ENCODE results near the gene SESN1.
"Not testable (repeated sequence)": the region's sequence is repeated elsewhere in the genome, so short reads cannot be mapped to it uniquely, and the experiment has no call there.

The SESN1 gene

DNA sequence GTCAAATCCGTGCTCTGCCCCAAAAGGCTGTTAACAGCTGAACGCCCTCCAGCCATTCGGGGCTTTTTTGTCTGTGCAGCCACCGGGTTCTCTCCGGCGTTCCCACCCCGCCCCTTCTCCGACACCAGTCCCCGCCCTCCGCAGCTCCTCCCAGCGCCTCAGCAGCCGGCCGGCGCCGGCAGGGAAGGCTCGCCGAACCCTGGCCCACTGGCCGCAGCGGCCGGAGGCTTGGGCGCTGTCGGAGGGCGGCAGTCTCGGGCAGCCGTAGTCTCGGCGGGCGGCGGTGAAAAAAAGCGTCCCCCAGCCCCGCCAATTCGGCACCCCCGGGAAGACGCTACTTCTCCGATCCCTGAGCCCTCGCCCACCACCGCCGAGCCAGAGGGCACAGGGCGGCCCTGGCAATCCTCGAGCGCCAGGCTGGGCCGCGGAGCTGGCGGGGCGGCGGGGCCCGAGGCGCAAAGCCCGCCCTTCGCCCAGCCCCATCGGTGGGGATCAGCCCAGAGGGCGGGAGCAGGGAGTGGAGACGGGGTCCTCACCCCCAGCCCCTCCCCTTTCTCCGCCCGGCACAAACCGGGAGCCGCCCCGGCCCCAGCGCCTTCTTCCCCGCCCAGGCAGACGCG is at the start of gene SESN1:
TSS of gene SESN1 (minus strand) at position 431 of the 620 bp plus-strand sequence. CDS start 773 bp downstream, outside the sequence.
- DNase-seq = peak; percentile 71 to 94 (median 90)

DNA sequence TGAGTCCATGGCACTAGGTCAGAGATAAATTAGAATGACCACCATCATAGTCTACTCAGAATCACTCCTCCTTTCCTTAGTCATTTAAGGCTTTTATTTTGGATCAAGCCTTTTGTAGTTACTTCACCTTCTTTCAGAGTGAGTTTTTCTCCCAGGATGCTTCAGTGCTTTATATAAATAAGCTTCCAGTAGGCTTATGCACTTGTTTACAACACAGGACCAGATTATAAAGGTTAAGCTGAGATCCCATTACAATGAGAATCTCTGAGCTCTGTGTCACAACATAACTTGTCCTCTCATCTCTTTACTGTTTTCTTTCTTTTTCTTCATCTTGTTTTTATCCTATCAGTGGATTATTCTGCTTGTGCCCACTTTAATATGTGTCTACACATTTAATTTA is 48.5 kb upstream of the SESN1 start:
- no peak for DNase-seq

DNA sequence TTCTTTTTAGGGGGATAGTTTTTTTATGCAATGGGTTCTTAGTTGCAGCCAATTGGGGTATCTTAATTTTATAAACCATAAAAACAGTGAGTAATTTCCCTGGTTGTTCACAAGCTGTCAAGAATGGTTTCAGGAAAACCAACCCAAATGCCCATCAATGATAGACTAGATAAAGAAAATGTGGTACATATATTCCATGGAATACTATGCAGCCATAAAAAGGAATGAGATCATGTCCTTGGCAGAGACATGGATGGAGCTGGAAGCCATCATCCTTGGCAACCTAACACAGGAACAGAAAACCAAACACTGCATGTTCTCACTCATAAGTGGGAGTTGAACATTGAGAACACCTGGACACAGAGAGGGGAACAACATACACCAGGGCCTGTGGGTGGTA is 47.4 kb upstream of the SESN1 start:
- not testable (repeated sequence) for DNase-seq

DNA sequence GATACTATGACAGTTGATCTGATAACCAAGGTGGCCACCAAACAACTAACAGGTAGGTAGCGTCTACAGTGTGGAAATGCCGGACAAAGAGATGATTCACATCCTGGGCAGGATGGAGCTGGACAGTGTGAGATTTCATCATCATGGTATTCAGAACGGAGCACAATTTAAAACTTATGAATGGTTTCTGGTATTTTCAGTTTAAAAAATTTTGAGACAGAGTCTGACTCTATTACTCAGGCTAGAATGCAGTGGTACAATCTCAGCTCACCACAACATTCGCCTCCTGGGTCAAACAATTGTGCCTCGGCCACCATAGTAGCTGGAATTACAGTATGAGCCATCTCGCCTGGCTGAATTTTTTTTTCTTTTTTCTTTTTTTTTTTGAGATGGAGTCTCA is 44.5 kb upstream of the SESN1 start:
- DNase-seq = no peak

DNA sequence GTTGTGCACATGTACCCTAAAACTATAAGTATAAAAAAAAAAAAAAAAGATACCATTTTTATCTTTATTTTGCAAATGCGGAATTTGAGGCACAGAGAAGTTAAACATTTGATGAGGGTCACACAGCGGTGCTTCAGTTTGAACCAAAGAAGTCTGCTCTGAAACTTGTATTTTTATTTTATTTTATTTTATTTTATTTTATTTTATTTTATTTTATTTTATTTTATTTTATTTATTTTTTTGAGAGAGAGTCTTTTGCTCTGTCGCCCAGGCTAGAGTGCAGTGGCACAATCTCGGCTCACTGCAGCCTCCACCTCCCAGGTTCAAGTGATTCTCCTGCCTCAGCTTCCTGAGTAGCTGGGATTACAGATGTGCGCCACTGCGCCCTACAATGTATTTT is 41.9 kb upstream of the SESN1 start:
- DNase-seq = not testable (repeated sequence)

DNA sequence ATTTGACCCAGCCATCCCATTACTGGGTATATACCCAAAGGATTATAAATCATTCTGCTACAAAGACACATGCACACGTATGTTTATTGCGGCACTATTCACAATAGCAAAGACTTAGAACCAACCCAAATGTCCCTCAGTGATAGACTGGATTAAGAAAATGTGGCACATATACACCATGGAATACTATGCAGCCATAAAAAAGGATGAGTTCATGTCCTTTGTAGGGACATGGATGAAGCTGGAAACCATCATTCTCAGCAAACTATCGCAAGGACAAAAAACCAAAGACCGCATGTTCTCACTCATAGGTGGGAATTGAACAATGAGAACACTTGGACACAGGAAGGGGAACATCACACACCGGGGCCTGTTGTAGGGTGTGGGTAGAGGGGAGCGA is 41.4 kb upstream of the SESN1 start:
- not testable (repeated sequence) for DNase-seq

DNA sequence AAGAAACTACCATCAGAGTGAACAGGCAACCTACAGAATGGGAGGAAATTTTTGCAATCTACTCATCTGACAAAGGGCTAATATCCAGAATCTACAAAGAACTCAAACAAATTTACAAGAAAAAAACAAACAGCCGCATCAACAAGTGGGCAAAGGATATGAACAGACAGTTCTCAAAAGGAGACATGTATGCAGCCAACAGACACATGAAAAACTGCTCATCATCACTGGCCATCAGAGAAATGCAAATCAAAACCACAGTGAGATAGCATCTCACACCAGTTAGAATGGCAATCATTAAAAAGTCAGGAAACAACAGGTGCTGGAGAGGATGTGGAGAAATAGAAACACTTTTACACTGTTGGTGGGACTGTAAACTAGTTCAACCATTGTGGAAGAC is 41.0 kb upstream of the SESN1 start:
- not testable (repeated sequence) for DNase-seq

DNA sequence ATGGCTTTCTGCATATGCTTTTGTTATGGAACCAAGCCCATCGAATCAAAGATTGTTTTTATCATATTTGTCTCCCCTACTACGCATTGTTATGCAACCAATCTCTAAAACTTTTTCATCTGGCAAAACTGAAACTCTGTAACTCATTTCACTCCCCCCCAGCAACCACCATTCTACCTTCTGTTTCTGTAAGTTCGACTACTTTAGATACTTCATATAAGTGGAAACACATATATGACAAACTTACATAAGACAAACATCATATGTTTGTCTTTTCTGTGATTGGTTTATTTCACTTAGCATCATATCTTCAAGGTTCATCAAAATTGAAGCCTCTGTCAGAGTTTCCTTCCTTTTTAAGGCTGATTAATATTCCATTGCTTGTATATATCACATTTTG is 35.4 kb upstream of the SESN1 start:
- no peak for DNase-seq

DNA sequence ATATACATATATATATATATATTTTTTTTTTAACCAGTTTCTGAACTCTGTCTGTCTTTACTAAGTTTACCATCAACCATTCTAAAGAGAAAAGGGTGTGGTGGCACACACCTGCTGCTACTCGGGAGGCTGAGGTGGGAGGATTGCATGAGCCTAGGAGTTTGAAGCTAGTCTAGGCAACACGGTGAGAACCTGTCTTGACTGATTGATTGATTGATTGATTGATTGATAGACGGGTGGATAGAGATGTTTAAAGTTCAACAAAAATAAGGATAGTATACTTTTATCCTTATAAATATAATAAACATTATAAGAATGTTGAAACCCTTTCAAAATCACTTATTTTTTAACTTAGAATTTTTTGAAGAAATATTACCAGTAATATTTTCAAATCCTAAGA is 30.9 kb upstream of the SESN1 start:
- no peak for DNase-seq

DNA sequence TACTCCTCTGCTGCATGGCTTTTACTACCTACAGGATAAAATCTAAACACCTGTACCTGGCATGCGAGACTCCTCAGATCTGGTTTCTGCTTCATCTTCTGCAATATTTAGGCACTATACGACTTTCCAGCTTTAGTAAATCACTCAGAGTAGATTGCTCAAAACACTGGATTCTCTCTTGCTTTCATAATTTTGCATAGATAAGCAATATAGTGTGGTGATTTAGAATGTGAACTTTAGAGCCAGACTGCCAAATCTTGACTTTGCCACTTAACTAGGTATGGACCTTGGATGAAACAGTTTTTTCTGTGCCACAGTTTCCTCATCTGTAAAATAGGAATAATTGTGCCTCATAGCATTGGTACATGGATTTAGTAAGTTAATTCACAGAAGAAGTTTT is 29.6 kb upstream of the SESN1 start:
- DNase-seq = no peak

DNA sequence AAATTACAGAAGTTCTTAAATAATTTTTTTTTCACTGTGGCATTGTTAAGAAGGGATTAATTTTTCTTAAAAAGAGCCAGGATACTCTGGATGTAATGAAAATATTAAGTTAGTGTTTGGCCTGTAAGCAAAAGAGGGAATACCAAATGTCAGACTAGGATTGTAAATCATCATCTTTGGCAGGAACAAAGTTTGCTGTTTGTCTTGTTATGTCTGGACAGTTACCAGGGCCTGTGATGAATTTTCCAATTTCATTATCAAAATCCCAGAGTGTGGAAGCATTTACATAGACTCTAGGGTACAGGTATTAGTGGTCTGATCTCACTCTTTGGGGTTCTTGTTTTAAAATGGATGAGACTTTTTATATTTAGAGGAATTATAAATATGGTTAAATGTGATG is 26.8 kb upstream of the SESN1 start:
- DNase-seq = no peak

DNA sequence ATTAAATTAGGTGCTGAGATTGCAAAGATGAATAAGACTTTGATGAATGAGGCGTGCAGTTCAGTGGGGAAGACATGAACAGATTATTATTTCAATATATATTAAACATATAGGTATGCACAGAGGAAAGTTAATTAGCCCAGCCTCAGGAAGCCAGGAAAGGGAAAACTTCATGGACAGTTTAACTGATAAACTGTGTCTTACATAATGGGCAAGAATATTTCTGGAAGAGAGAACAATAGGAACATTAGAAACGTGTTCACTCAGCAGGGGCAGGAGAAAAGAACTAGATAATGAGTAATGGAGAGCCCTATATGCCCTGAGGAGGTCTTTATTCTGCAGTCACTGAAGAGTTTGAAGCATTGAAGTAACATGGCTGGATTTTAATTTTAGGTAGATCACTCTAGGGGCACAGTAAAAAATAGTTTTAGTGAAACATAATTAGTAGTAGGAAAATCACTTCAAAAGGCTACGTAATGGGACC is 24.3 kb upstream of the SESN1 start:
- no peak for DNase-seq

DNA sequence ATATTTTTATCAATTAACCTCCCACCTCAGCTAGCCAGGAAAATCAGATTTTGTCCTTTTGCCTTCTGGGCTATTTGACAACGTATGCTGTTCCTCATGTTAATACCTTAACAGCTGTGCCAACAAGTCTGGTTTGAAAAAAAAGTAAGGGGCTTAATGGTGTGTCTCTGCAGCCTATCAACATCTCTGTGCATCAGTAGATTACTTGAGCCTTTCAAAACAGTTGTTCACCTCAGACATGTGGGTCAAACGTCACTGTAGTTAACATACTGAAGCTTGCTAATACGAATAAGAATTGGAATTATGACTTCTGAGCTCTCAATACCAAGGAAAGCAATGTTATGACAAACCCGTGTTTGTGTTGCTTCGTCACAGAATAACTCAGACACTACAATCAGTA is 23.7 kb upstream of the SESN1 start:
- DNase-seq = no peak

DNA sequence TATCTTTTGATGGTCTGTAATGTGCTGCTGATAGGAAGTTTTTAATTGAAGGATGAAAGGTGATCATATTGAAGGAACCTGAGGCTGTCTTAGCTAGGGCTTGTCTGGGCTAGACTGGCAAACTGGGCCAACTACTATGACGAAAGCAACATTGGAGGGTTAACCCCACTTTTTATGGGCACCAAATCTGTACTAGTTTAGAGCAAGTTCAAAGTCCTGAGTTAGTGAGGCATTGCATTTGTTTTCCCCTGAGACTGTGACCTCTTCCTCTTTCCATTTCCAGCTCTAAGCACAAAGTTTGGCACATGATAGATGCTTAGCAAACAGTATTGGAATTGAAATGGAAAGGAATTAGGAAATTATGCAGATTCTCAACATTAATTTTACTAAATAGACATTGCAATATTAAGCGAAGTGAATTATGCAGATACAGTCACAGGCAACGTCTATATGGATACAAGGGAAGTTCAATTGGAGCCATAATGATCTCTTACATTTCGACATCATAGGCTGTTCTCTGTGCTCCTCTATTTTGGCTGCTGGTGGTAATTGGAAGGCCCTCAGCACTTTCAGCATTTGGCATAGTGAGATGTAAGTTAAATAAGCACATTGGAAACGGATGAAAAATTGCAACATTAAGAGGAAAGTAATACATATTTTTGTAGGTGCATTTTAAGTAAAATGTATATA is 22.8 kb upstream of the SESN1 start:
- DNase-seq = no peak

DNA sequence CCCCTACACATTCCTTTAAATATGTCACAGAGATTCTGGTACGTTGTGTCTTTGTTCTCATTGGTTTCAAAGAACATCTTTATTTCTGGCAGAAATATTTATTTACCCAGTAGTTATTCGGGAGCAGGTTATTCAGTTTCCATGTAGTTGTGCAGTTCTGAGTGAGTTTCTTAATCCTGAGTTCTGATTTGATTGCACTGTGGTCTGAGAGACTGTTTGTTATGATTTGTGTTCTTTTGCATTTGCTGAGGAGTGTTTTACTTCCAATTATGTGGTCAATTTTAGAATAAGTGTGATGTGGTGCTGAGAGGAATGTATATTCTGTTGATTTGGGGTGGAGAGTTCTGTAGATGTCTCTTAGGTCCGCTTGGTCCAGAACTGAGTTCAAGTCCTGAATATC is 18.0 kb upstream of the SESN1 start:
- DNase-seq = not testable (repeated sequence)

DNA sequence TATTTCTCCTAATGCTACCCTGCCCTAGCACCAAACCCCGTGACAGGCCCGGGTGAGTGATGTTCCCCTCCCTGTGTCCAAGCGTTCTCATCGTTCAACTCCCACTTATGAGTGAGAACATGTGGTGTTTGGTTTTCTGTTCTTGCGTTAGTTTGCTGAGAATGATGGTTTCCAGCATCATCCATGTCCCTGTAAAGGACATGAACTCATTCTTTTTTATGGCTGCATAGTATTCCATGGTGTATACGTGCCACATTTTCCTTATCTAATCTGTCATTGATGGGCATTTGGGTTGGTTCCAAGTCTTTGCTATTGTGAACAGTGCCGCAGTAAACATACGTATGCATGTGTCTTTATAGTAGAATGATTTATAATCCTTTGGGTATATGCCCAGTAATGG is 15.0 kb upstream of the SESN1 start:
- not testable (repeated sequence) for DNase-seq

DNA sequence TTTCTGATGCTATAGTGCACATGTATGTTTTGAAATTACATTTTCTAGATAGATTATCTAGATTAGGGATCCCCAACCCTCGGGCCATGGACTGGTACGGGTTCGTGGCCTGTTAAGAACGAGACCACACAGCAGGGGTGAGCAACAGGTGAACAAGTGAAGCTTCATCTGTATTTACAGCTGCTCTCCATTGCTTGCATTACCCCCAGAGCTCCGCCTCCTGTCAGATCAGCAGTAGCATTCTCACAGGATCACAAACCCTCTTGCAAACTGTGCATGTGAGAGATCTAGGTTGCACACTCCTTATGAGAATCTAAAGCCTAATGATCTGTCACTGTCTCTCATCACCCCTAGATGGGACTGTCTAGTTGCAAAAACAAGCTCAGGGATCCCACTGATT is 11.0 kb upstream of the SESN1 start:
- DNase-seq = no peak

DNA sequence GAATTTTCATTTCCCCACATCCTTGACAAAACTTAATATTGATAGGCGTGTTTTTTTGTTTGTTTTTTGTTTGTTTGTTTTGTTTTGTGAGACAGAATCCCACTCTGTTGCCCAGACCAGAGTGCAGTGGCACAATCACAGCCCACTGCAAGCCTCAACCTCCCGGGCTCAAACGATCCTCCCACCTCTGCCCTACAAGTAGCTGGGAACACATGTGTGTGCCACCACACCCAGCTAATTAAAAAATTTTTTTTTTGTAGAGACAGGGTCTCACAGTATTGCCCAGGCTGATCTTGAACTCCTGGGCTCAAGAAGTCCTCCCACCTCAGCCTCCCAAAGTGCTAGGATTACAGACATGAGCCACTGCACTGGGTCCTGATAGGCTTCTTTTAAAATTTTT is 9.9 kb upstream of the SESN1 start:
- DNase-seq = no peak

DNA sequence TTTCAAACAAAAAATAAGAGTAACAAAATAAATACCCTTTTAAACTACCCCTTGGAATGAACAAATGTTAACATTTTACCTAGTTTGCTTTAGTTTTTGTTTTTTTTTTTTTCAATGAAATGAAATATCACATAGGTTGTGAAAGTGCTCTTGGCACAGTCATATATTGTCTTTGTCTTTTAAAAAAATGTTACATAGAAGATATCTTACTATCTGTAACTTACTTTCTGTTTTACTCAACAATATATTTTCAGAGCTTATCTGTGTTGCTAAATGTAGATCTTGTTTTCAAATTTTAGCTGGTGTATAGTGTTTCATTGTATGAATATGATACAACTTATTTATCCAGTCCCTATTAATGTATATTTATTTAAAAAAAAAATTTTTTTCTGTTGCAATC is 9.3 kb upstream of the SESN1 start:
- DNase-seq = no peak

DNA sequence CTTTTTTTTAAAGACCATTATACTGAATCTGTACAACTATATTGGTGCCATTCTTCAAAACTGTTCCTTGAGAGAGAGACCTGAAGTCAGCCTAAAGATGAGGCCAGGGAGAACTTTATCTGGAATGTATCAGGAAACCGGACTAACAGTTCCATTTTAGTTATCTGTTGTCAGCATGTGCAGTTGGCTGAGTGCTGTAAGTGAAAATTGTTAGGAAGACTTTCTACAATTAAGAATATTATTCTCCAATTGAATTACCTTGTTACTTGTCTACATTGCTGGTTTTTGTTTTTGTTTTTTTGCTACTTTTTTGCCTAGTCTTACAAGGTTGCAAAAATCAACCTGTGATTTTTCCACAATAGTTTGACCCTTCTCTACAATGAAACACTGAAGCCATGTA is 8.1 kb upstream of the SESN1 start:
- no peak for DNase-seq

DNA sequence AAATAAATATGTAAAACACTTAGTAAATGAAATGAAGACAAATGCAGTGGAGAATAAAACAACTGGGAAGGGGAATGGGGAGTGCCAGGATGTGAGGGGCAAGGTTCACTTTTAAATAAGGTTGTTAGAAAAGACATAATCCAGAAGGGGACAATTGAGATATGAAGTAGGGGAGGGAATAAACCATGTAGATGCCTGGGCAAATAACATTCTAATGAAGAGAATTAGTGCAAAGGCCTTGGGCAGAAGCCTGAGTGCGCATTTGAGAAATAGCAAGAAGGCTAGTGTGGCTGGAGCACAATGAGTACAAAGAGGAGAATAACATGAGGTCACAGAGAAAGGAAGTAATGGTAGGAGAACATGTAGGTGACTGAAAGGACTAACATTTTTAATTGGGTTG is 3.0 kb upstream of the SESN1 start:
- DNase-seq = no peak

DNA sequence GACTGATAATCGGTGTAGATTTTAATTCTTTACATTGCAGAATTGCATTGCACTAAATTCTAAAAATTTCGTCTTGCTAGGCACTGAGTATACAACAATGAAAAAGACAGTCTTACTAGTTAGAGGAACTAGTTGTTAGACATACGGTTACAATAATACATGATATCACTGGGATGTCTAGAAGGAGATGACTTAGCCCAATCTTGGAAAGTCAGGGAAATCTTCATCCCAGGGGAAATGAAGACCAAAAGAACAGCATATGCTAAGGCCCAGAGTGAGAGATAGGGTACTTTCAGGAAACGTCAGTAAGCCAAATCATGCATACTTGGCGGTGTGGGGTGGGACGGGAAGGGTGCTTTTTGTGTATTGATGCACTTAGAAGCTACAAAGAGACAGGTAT is 1.6 kb upstream of the SESN1 start:
- DNase-seq = no peak

DNA sequence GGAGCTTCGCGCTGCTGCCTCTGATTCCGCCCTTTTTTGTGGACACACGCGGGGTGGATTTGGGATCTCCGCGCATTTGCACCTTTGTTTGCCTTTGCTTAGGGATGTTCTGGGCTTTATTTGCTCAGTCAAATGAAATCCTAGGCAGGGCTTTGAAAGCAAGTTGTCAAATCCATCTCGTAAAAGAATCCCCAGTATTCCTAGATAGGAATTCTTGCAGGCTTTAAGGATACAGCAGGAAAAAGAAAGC is 1.1 kb upstream of the SESN1 start:
- DNase-seq = no peak

DNA sequence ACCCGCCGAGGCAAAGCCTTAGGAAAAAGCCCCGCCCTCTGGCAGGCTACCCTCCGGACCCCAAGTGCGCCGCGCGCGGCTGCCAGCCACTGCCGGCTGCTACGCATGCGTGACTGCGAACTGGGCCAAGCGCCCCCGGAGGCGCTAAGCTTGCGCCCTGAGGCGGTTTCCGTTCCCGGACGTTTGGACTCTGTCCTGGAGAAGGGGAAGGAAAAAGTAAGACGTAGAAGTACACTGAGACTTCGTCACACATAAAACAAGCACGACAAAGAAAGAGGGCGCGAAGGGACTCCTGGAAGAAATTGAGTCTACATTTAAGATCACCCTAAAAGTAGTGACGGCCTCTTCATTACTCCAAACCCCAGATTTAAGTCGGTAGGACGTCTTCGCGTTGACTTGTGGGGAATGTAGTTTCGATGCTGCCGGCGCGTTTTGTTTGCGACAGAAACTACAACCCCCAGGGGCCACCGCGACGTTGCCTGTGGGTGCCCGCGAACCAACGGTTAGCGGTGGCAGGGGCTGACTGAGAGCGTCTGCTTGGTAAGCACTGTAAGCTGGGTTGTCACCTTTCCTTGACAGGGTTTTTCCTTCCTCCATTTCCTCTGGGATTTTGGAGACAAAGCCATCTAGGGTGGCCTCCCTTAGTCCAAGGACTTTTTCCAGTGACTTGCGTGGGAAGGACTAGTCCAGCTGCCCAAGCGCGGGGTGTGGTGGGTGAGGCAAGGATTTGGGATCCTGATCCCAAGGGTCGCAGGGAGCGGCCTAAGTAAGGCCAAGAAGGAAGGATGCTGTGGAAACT is 589 bp upstream of the SESN1 start, which contains the start of gene CEP57L1:
TSS of gene CEP57L1 (plus strand) at position 472 of the 799 bp plus-strand sequence. CDS start 49,715 bp downstream, outside the sequence.
- peak; percentile 83 to 100 (median 97) for DNase-seq

Measured in C1 segment of cervical spinal cord (tissue), 14 donors.